ENCODE results near the gene BBS9.

GRCh38 chr7:33503014-33503413 lies 373.6 kb downstream of the BBS9 start:
- TF ChIP-seq EZH2phosphoT487 (IDR thresholded peaks at IDR 0.05; ENCODE audit: borderline replicate concordance, low read length), result no peak
- no peak for TF ChIP-seq CTCF (conservative IDR thresholded peaks at IDR 0.05; ENCODE audit: low read depth, low read length)
- no peak for TF ChIP-seq EZH2 (IDR thresholded peaks at IDR 0.05; ENCODE audit: low read length, unreplicated experiment)
